Mesenchymal stem cell (in vitro differentiated cells and primary cell): ENCODE data around the gene KCNC3. TPM values are rescaled to one million over a fixed set of nuclear protein-coding genes. Genes with fewer than 3 reads are reported as not detected.

Experiments
- DNase-seq: peaks from one replicate; pipeline ENCODE4 v3.0.0-alpha.2; 2013
- H2AFZ ChIP-seq: one replicate; pipeline ENCODE4 v1.6.1; 2013; ENCODE audit warnings: low read depth, mild to moderate bottlenecking, control low read depth, inconsistent platforms, low read length, moderate library complexity
- H2AK5ac ChIP-seq: 2 replicates; pipeline ENCODE4 v1.6.1; 2013; ENCODE audit warnings: low read length, moderate library complexity, mild to moderate bottlenecking, inconsistent platforms; ENCODE audit not compliant: severe bottlenecking
- H2BK120ac ChIP-seq: one replicate; pipeline ENCODE4 v1.6.1; 2013; ENCODE audit warnings: low read depth, mild to moderate bottlenecking, inconsistent platforms, low read length, moderate library complexity
- H2BK12ac ChIP-seq, 2 experiments: one replicate each; pipeline ENCODE4 v1.6.1; 2013; ENCODE audit warnings: inconsistent platforms in 2 of 2, low read length in 2 of 2, mild to moderate bottlenecking in 2 of 2, moderate library complexity in 2 of 2, control low read depth in 1 of 2
- H2BK15ac ChIP-seq: one replicate; pipeline ENCODE4 v1.6.1; 2013; ENCODE audit warnings: mild to moderate bottlenecking, low read depth, inconsistent platforms; ENCODE audit not compliant: poor library complexity, severe bottlenecking
- H2BK5ac ChIP-seq: 2 replicates; pipeline ENCODE4 v1.6.1; 2013; ENCODE audit warnings: low read depth, mild to moderate bottlenecking, low read length, control low read depth, inconsistent platforms; ENCODE audit not compliant: poor library complexity, severe bottlenecking
- H3K14ac ChIP-seq, 2 experiments: one replicate each; pipeline ENCODE4 v1.6.1; 2013; ENCODE audit warnings: inconsistent platforms in 2 of 2, low read length in 2 of 2, control low read depth in 1 of 2, mild to moderate bottlenecking in 1 of 2, moderate library complexity in 1 of 2
- H3K18ac ChIP-seq, 2 experiments: one replicate each; pipeline ENCODE4 v1.6.1; 2013; ENCODE audit warnings: inconsistent platforms in 2 of 2, low read length in 2 of 2, control low read depth in 1 of 2, low read depth in 1 of 2, mild to moderate bottlenecking in 1 of 2
- H3K23ac ChIP-seq, 2 experiments: one replicate each; pipeline ENCODE4 v1.6.1; 2013; ENCODE audit warnings: inconsistent platforms in 2 of 2, low read length in 2 of 2, mild to moderate bottlenecking in 2 of 2, moderate library complexity in 2 of 2, control low read depth in 1 of 2
- H3K27ac ChIP-seq: 2 replicates; pipeline ENCODE4 v1.5.1; 2013; ENCODE audit warnings: mild to moderate bottlenecking, moderate library complexity, low read length, control low read depth, inconsistent platforms; ENCODE audit not compliant: poor library complexity, severe bottlenecking
- H3K27me3 ChIP-seq, 2 experiments: 2 replicates each; pipeline versions ENCODE4 v1.6.1 to v1.7.0; 2013; ENCODE audit warnings: low read length in 2 of 2, mild to moderate bottlenecking in 2 of 2, moderate library complexity in 2 of 2, control low read depth in 1 of 2, inconsistent platforms in 1 of 2; ENCODE audit not compliant: control insufficient read depth in 1 of 2, insufficient read depth in 1 of 2
- H3K36me3 ChIP-seq, 2 experiments: 2 replicates each; pipeline versions ENCODE4 v1.6.1 to v1.7.0; 2013; ENCODE audit warnings: low read length in 2 of 2, control low read depth in 1 of 2, inconsistent platforms in 1 of 2, low read depth in 1 of 2, mild to moderate bottlenecking in 1 of 2; ENCODE audit not compliant: insufficient read depth in 2 of 2, control insufficient read depth in 1 of 2
- H3K4ac ChIP-seq, 2 experiments: one replicate each; pipeline ENCODE4 v1.6.1; 2013; ENCODE audit warnings: inconsistent platforms in 2 of 2, low read length in 2 of 2, mild to moderate bottlenecking in 2 of 2, moderate library complexity in 2 of 2, control low read depth in 1 of 2, low read depth in 1 of 2
- H3K4me1 ChIP-seq: 2 replicates; pipeline ENCODE4 v1.6.1; 2013; ENCODE audit warnings: low read depth, low read length, control low read depth; ENCODE audit not compliant: control insufficient read depth, insufficient read depth
- H3K4me2 ChIP-seq: 2 replicates; pipeline ENCODE4 v1.6.1; 2013; ENCODE audit warnings: low read length, mild to moderate bottlenecking, inconsistent platforms; ENCODE audit not compliant: poor library complexity, severe bottlenecking
- H3K4me3 ChIP-seq, 2 experiments: 2 replicates each; pipeline versions ENCODE4 v1.5.1 to v1.7.0; 2013; ENCODE audit warnings: low read length in 2 of 2, mild to moderate bottlenecking in 2 of 2, control low read depth in 1 of 2, low read depth in 1 of 2; ENCODE audit not compliant: insufficient read depth in 1 of 2
- H3K79me1 ChIP-seq: replicated peaks from 2 replicates; pipeline ENCODE4 v1.6.1; 2013; ENCODE audit warnings: mild to moderate bottlenecking, control low read depth, low read length, inconsistent platforms; ENCODE audit not compliant: poor library complexity, severe bottlenecking
- H3K9ac ChIP-seq: 2 replicates; pipeline ENCODE4 v1.7.0; 2013; ENCODE audit warnings: mild to moderate bottlenecking, low read length, moderate library complexity
- H3K9me3 ChIP-seq: 2 replicates; pipeline ENCODE4 v1.7.0; 2013; ENCODE audit warnings: mild to moderate bottlenecking, low read length; ENCODE audit not compliant: control insufficient read depth
- H4K8ac ChIP-seq: one replicate; pipeline ENCODE4 v1.6.1; 2013; ENCODE audit warnings: inconsistent platforms, mild to moderate bottlenecking, low read length, moderate library complexity
- H4K91ac ChIP-seq: one replicate; pipeline ENCODE4 v1.6.1; 2013; ENCODE audit warnings: mild to moderate bottlenecking, low read length, inconsistent platforms
- WGBS: methylation state at CpG from one replicate; pipeline ENCODE4 v1.1.7; 2013; ENCODE audit warnings: mixed read lengths; 5-methylcytosine and 5-hydroxymethylcytosine counted together
- polyA plus RNA-seq, 2 experiments: library from polyadenylated mRNA; stranded (reverse); fragments of 200-250 nt; gene quantifications; one replicate each; pipeline ENCODE4 v1.2.3, GENCODE V29; 2013

KCNC3 gene
- 0.04 TPM for polyA plus RNA-seq (2013, experiment 1 of 2)
- polyA plus RNA-seq (2013, experiment 2 of 2), result 0.07 TPM

- no peak within 1 kb of the TSS for H2BK120ac ChIP-seq
- WGBS, result 2% methylated on average over 41 of the region's 43 CpGs
- no peak within 1 kb of the TSS for H2BK5ac ChIP-seq
- H2AFZ ChIP-seq, result no peak within 1 kb of the TSS
- no peak within 1 kb of the TSS for H3K14ac ChIP-seq
- H4K91ac ChIP-seq, result no peak within 1 kb of the TSS
- H3K27me3 ChIP-seq, result peaks cover 51 to 70% of the 10 kb centered on the region in 2 experiments
- H3K36me3 ChIP-seq, result no peaks in the 10 kb centered on the region
- no peak within 1 kb of the TSS for H3K18ac ChIP-seq
- no peak within 1 kb of the TSS for H3K4ac ChIP-seq
- H4K8ac ChIP-seq, result no peak within 1 kb of the TSS
- H3K23ac ChIP-seq, result no peak within 1 kb of the TSS
- peak within 1 kb of the TSS in 1 of 2 experiments; percentile 55 for H3K4me3 ChIP-seq
- H3K9ac ChIP-seq, result no peak within 1 kb of the TSS
- H3K79me1 ChIP-seq, result no peaks in the 10 kb centered on the region
- H3K9me3 ChIP-seq, result no peaks in the 10 kb centered on the region
- H3K4me2 ChIP-seq, result no peak within 1 kb of the TSS
- H2BK12ac ChIP-seq, result no peak within 1 kb of the TSS
- peaks cover 4% of the 10 kb centered on the region for H3K4me1 ChIP-seq
- peak; percentile 82 for DNase-seq
- H2AK5ac ChIP-seq, result no peak within 1 kb of the TSS
- no peak within 1 kb of the TSS for H3K27ac ChIP-seq
- no peak within 1 kb of the TSS for H2BK15ac ChIP-seq
These were observed at the start of gene KCNC3 for GRCh38 chr19:50329146-50329925. TSS of gene KCNC3 (minus strand) at chr19:50329377. CDS start at chr19:50329082, 295 bp downstream.

GRCh38 chr19:50378863-50379236 is 49.7 kb upstream of the KCNC3 start:
- H3K9me3 ChIP-seq, result no peaks in the 10 kb centered on the region
- H3K27me3 ChIP-seq, result no peaks in the 10 kb centered on the region
- no peak overlapping the region for H2AFZ ChIP-seq
- no peak overlapping the region for H4K91ac ChIP-seq
- H2BK120ac ChIP-seq, result no peak overlapping the region
- no peak overlapping the region for H3K4me3 ChIP-seq
- H3K4ac ChIP-seq, result no peak overlapping the region
- no peak overlapping the region for H3K23ac ChIP-seq
- no peak for DNase-seq
- no peak overlapping the region for H3K27ac ChIP-seq
- H3K18ac ChIP-seq, result no peak overlapping the region
- peaks cover 55 to 61% of the 10 kb centered on the region in 2 experiments for H3K36me3 ChIP-seq
- no peak overlapping the region for H2BK15ac ChIP-seq
- H2BK5ac ChIP-seq, result no peak overlapping the region
- H3K79me1 ChIP-seq, result peaks cover 33% of the 10 kb centered on the region
- no peak overlapping the region for H3K14ac ChIP-seq
- H3K4me1 ChIP-seq, result peaks cover 2% of the 10 kb centered on the region
- WGBS, result 96% methylated on average over 10 of the region's 10 CpGs
- H2BK12ac ChIP-seq, result no peak overlapping the region
- H4K8ac ChIP-seq, result no peak overlapping the region
- no peak overlapping the region for H2AK5ac ChIP-seq
- H3K4me2 ChIP-seq, result no peak overlapping the region
- no peak overlapping the region for H3K9ac ChIP-seq

GRCh38 chr19:50378169-50378862 is 49.1 kb upstream of the KCNC3 start:
- no peak overlapping the region for H3K4ac ChIP-seq

GRCh38 chr19:50377517-50377916 is 48.3 kb upstream of the KCNC3 start:
- peaks cover 2% of the 10 kb centered on the region for H3K4me1 ChIP-seq
- H3K36me3 ChIP-seq, result peaks cover 51 to 52% of the 10 kb centered on the region in 2 experiments
- H2BK120ac ChIP-seq, result no peak overlapping the region
- H3K79me1 ChIP-seq, result peaks cover 33% of the 10 kb centered on the region
- no peaks in the 10 kb centered on the region for H3K9me3 ChIP-seq
- no peak overlapping the region for H2AK5ac ChIP-seq
- no peak overlapping the region for H3K18ac ChIP-seq
- no peak overlapping the region for H3K4ac ChIP-seq
- H3K4me2 ChIP-seq, result no peak overlapping the region
- WGBS, result 92% methylated on average over 8 of the region's 9 CpGs
- H3K9ac ChIP-seq, result no peak overlapping the region
- H2BK15ac ChIP-seq, result no peak overlapping the region
- H4K91ac ChIP-seq, result no peak overlapping the region
- DNase-seq, result no peak
- no peak overlapping the region for H2BK5ac ChIP-seq
- no peak overlapping the region for H3K27ac ChIP-seq
- H3K14ac ChIP-seq, result no peak overlapping the region
- no peaks in the 10 kb centered on the region for H3K27me3 ChIP-seq
- H3K23ac ChIP-seq, result no peak overlapping the region
- no peak overlapping the region for H3K4me3 ChIP-seq
- H2AFZ ChIP-seq, result no peak overlapping the region
- no peak overlapping the region for H2BK12ac ChIP-seq
- H4K8ac ChIP-seq, result no peak overlapping the region

More at GRCh38 chr19:50378169-50378862, 49.1 kb upstream of the KCNC3 start:
- Histone ChIP-seq H3K27ac (no peak overlapping the region), H3K18ac (no peak overlapping the region), H2BK12ac (no peak overlapping the region), H2AK5ac (no peak overlapping the region), H3K27me3 (no peaks in the 10 kb centered on the region), H2BK15ac (no peak overlapping the region), H3K4me2 (no peak overlapping the region), H4K8ac (no peak overlapping the region), H2BK120ac (no peak overlapping the region), H3K9ac (no peak overlapping the region), H2BK5ac (no peak overlapping the region), H3K36me3 (peaks cover 55 to 60% of the 10 kb centered on the region in 2 experiments), H3K23ac (no peak overlapping the region), H3K4me1 (peaks cover 2% of the 10 kb centered on the region), H4K91ac (no peak overlapping the region), H2AFZ (no peak overlapping the region), H3K79me1 (peaks cover 33% of the 10 kb centered on the region), H3K14ac (no peak overlapping the region), H3K9me3 (no peaks in the 10 kb centered on the region), H3K4me3 (no peak overlapping the region)
- DNase-seq, result no peak
- WGBS, result 97% methylated on average over 36 of the region's 36 CpGs
